SK-N-SH (cell line): ENCODE data around the gene SYCN.

ENCODE experiments used
- CHD2 ChIP-seq: fragments of 150-350 bp; IDR thresholded peaks from 2 replicates; pipeline ENCODE4 v1.6.1; 2018; ENCODE audit warnings: low read length; ENCODE audit not compliant: partially characterized antibody
- CTCF ChIP-seq: fragments of 200-600 bp; sonication (generic); IDR thresholded peaks from 2 replicates; pipeline ENCODE4 v1.6.1; 2017; ENCODE audit warnings: antibody characterized with exemption, mild to moderate bottlenecking, moderate library complexity
- FOXM1 ChIP-seq: IDR thresholded peaks from 2 replicates; pipeline ENCODE4 v1.4.0; 2012; ENCODE audit warnings: low read depth, mild to moderate bottlenecking
- JUND ChIP-seq: IDR thresholded peaks from 2 replicates; pipeline ENCODE4 v1.4.0; 2012
- MXI1 ChIP-seq: IDR thresholded peaks from 2 replicates; pipeline ENCODE4 v1.6.1; 2012; ENCODE audit warnings: mild to moderate bottlenecking, low read depth, low read length, improper control_type of control experiment
- POLR2AphosphoS5 ChIP-seq: IDR thresholded peaks from 2 replicates; pipeline ENCODE4 v1.6.1; 2012; ENCODE audit warnings: low read depth, low read length
- RCOR1 ChIP-seq: fragments of 150-350 bp; IDR thresholded peaks from 2 replicates; pipeline ENCODE4 v1.6.1; 2017; ENCODE audit warnings: antibody characterized with exemption, low read length
- RFX5 ChIP-seq: IDR thresholded peaks from 2 replicates; pipeline ENCODE4 v1.6.1; 2012; ENCODE audit warnings: mild to moderate bottlenecking, improper control_type of control experiment, low read length
- SIN3A ChIP-seq: IDR thresholded peaks from 2 replicates; pipeline ENCODE4 v1.6.1; 2012; ENCODE audit warnings: low read depth, mild to moderate bottlenecking, low read length, moderate library complexity, borderline replicate concordance
- TAF1 ChIP-seq: IDR thresholded peaks from 2 replicates; pipeline ENCODE4 v1.6.1; 2012; ENCODE audit warnings: low read depth, mild to moderate bottlenecking, low read length, moderate library complexity, borderline replicate concordance
- USF1 ChIP-seq: IDR thresholded peaks from 2 replicates; pipeline ENCODE4 v1.4.0; 2012; ENCODE audit warnings: low read depth, borderline replicate concordance
- ZBTB33 ChIP-seq: IDR thresholded peaks from 2 replicates; pipeline ENCODE4 v1.4.0; 2012; ENCODE audit warnings: low read depth, borderline replicate concordance
- TF ChIP-seq, protein P1 (sequence below): IDR thresholded peaks from 2 replicates; pipeline ENCODE4 v1.6.1; 2012; ENCODE audit warnings: mild to moderate bottlenecking, low read depth, low read length, moderate library complexity

DNA sequence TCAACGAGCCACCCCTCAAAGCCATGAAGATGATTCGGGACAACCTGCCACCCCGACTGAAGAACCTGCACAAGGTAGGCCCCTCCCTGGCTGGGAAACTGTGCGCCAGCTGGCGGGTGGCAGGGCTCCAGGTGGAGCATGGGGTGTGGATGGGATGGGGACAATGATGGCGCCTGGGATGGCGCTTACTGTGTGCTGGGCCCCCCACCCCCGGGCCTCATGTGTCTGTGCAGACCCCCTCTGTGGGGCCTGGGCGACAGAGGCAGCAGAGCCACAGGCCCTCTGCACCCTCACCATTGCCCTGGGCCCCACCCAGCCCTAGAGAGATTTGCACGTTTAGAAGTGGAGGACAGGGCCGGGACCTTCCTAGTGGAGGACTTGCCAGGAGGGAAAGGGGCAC, 26.3 kb downstream of the SYCN start:
- TF ChIP-seq POLR2AphosphoS5: no peak
- TF ChIP-seq RCOR1: no peak
- TF ChIP-seq CTCF: no peak
- TF ChIP-seq RFX5: no peak
- TF ChIP-seq, protein P1, sequence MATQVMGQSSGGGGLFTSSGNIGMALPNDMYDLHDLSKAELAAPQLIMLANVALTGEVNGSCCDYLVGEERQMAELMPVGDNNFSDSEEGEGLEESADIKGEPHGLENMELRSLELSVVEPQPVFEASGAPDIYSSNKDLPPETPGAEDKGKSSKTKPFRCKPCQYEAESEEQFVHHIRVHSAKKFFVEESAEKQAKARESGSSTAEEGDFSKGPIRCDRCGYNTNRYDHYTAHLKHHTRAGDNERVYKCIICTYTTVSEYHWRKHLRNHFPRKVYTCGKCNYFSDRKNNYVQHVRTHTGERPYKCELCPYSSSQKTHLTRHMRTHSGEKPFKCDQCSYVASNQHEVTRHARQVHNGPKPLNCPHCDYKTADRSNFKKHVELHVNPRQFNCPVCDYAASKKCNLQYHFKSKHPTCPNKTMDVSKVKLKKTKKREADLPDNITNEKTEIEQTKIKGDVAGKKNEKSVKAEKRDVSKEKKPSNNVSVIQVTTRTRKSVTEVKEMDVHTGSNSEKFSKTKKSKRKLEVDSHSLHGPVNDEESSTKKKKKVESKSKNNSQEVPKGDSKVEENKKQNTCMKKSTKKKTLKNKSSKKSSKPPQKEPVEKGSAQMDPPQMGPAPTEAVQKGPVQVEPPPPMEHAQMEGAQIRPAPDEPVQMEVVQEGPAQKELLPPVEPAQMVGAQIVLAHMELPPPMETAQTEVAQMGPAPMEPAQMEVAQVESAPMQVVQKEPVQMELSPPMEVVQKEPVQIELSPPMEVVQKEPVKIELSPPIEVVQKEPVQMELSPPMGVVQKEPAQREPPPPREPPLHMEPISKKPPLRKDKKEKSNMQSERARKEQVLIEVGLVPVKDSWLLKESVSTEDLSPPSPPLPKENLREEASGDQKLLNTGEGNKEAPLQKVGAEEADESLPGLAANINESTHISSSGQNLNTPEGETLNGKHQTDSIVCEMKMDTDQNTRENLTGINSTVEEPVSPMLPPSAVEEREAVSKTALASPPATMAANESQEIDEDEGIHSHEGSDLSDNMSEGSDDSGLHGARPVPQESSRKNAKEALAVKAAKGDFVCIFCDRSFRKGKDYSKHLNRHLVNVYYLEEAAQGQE: no peak
- TF ChIP-seq JUND: no peak
- TF ChIP-seq TAF1: no peak
- TF ChIP-seq FOXM1: no peak
- TF ChIP-seq USF1: no peak
- TF ChIP-seq CHD2: no peak
- TF ChIP-seq ZBTB33: no peak
- TF ChIP-seq MXI1: no peak
- TF ChIP-seq SIN3A: no peak
